ENCODE measurements around the gene TFDP1.

- TF ChIP-seq CEBPB (IDR thresholded peaks at IDR 0.05; ENCODE audit: low read depth, low read length), result no peak
- no peak for TF ChIP-seq CTCF (conservative IDR thresholded peaks at IDR 0.05; ENCODE audit: low read depth, low read length)
- TF ChIP-seq SMC3 (IDR thresholded peaks at IDR 0.05; ENCODE audit: low read depth, low read length), result no peak
- TF ChIP-seq CHD1 (IDR thresholded peaks at IDR 0.05; ENCODE audit: low read depth, low read length), result no peak
- no peak for TF ChIP-seq POLR2A (IDR thresholded peaks at IDR 0.05; ENCODE audit: low read depth, low read length)
- no peak for TF ChIP-seq RAD21 (IDR thresholded peaks at IDR 0.05; ENCODE audit: low read length)
- no peak for TF ChIP-seq FOS (IDR thresholded peaks at IDR 0.05; ENCODE audit: low read depth, low read length)
- TF ChIP-seq ELK1 (IDR thresholded peaks at IDR 0.05; ENCODE audit: borderline replicate concordance, low read depth, low read length), result no peak
- TF ChIP-seq MAFK (IDR thresholded peaks at IDR 0.05; ENCODE audit: low read depth, low read length), result no peak
- no peak for TF ChIP-seq MAZ (IDR thresholded peaks at IDR 0.05; ENCODE audit: borderline replicate concordance, low read depth, low read length)
- no peak for TF ChIP-seq NFE2L2 (IDR thresholded peaks at IDR 0.05; ENCODE audit: low read depth, low read length)
Observed at GRCh38 chr13:113666329-113666670, 81.7 kb downstream of the TFDP1 start.
